Measurements from ENCODE around the gene SLC36A3.
A peak's percentile ranks its signal among the peaks of the same experiment; 100 is the strongest.
"Not testable (repeated sequence)": the region's sequence is repeated elsewhere in the genome, so short reads cannot be mapped to it uniquely, and the experiment has no call there.

SLC36A3 gene

GRCh38 chr5:151303666-151304065 lies at the start of gene SLC36A3:
SLC36A3 (minus strand) TSS chr5:151303766; CDS start chr5:151303354, 412 bp downstream.
- no peak for DNase-seq (ENCODE audit: low read depth in 2 of 2, low spot score in 1 of 2)

GRCh38 chr5:151351671-151352070 lies 48.1 kb upstream of the SLC36A3 start:
- no peak for DNase-seq (ENCODE audit: low read depth in 2 of 2, low spot score in 1 of 2)

- no peak for DNase-seq (ENCODE audit: low read depth in 2 of 2, low spot score in 1 of 2)
These were observed 45.2 kb upstream of the SLC36A3 start for GRCh38 chr5:151348789-151349188.

- DNase-seq (ENCODE audit: low read depth in 2 of 2, low spot score in 1 of 2), result no peak
These were observed 43.8 kb upstream of the SLC36A3 start, which contains the start of gene SLC36A2 for GRCh38 chr5:151347369-151347768. SLC36A2 (minus strand) TSS chr5:151347559; CDS start chr5:151347460, 99 bp downstream.

- no peak for DNase-seq (ENCODE audit: low read depth in 2 of 2, low spot score in 1 of 2)
These were observed 42.4 kb upstream of the SLC36A3 start for GRCh38 chr5:151345808-151346478.

- DNase-seq (ENCODE audit: low read depth in 2 of 2, low spot score in 1 of 2), result no peak
These were observed 41.7 kb upstream of the SLC36A3 start for GRCh38 chr5:151345187-151345807.

- no peak for DNase-seq (ENCODE audit: low read depth in 2 of 2, low spot score in 1 of 2)
These were observed 40.5 kb upstream of the SLC36A3 start for GRCh38 chr5:151344088-151344487.

- no peak for DNase-seq (ENCODE audit: low read depth in 2 of 2, low spot score in 1 of 2)
These were observed 36.4 kb upstream of the SLC36A3 start for GRCh38 chr5:151340004-151340403.

- DNase-seq (ENCODE audit: low read depth in 2 of 2, low spot score in 1 of 2), result no peak
These were observed 35.2 kb upstream of the SLC36A3 start for GRCh38 chr5:151338734-151339133.

- no peak for DNase-seq (ENCODE audit: low read depth in 2 of 2, low spot score in 1 of 2)
These were observed 29.3 kb upstream of the SLC36A3 start for GRCh38 chr5:151332857-151333256.

- no peak for DNase-seq (ENCODE audit: low read depth in 2 of 2, low spot score in 1 of 2)
These were observed 25.2 kb upstream of the SLC36A3 start for GRCh38 chr5:151328734-151329133.

GRCh38 chr5:151327585-151327984 lies 24.0 kb upstream of the SLC36A3 start:
- DNase-seq (ENCODE audit: low read depth in 2 of 2, low spot score in 1 of 2), result no peak

- no peak for DNase-seq (ENCODE audit: low read depth in 2 of 2, low spot score in 1 of 2)
These were observed 22.7 kb upstream of the SLC36A3 start for GRCh38 chr5:151326266-151326665.

- no peak for DNase-seq (ENCODE audit: low read depth in 2 of 2, low spot score in 1 of 2)
These were observed 16.9 kb upstream of the SLC36A3 start for GRCh38 chr5:151320481-151320880.

GRCh38 chr5:151318850-151319732 lies 15.5 kb upstream of the SLC36A3 start:
- DNase-seq (ENCODE audit: low read depth in 2 of 2, low spot score in 1 of 2), result no peak

GRCh38 chr5:151317871-151318270 lies 14.3 kb upstream of the SLC36A3 start:
- DNase-seq (ENCODE audit: low read depth in 2 of 2, low spot score in 1 of 2), result no peak

GRCh38 chr5:151315998-151316597 lies 12.5 kb upstream of the SLC36A3 start:
- peak in 1 of 2 donors; percentile 7 for DNase-seq (ENCODE audit: low read depth in 2 of 2, low spot score in 1 of 2)

- no peak for DNase-seq (ENCODE audit: low read depth in 2 of 2, low spot score in 1 of 2)
These were observed 9.8 kb upstream of the SLC36A3 start for GRCh38 chr5:151313357-151313756.

- DNase-seq (ENCODE audit: low read depth in 2 of 2, low spot score in 1 of 2), result no peak
These were observed 9.3 kb upstream of the SLC36A3 start for GRCh38 chr5:151312756-151313324.

- DNase-seq (ENCODE audit: low read depth in 2 of 2, low spot score in 1 of 2), result no peak
These were observed 7.4 kb upstream of the SLC36A3 start for GRCh38 chr5:151310932-151311331.

GRCh38 chr5:151309821-151310220 lies 6.3 kb upstream of the SLC36A3 start:
- not testable (repeated sequence) for DNase-seq (ENCODE audit: low read depth in 2 of 2, low spot score in 1 of 2)

Data from stimulated activated CD8-positive, alpha-beta memory T cell treated with anti-CD3 and anti-CD28 coated beads, Interleukin-4, amount 100 ng/mL, for 4 hours (primary cell).